Tibial artery (tissue), 4 donors: ENCODE data around the gene AMOTL2.

Source experiments
- DNase-seq, 2 donors: peaks; one replicate each; pipeline ENCODE4 v3.0.0-alpha.2; 2019
- H3K27ac ChIP-seq, 2 donors: fragments of 200-600 bp; sonication (generic) in 1 of 2; 1 replicate in 1 of 2; 2 replicates in 1 of 2; pipeline ENCODE4 v1.5.1; 2018 to 2019; ENCODE audit warnings: mild to moderate bottlenecking in 1 of 2
- H3K27me3 ChIP-seq, 2 donors: fragments of 200-600 bp; sonication (generic) in 1 of 2; one replicate each; pipeline versions ENCODE4 v1.5.1 to v1.6.0; 2016 to 2019
- H3K36me3 ChIP-seq, 3 donors: fragments of 200-600 bp; sonication (generic) in 2 of 3; one replicate each; pipeline ENCODE4 v1.5.1; 2016 to 2019; ENCODE audit warnings: mild to moderate bottlenecking in 2 of 3
- H3K4me1 ChIP-seq, 4 donors: fragments of 200-600 bp; sonication (generic) in 2 of 4; 1 replicate in 3 of 4; 2 replicates in 1 of 4; pipeline ENCODE4 v1.5.1; 2016 to 2019
- H3K4me3 ChIP-seq, 2 donors: fragments of 200-600 bp; sonication (generic) in 1 of 2; 1 replicate in 1 of 2; 2 replicates in 1 of 2; pipeline ENCODE4 v1.5.1; 2018 to 2019; ENCODE audit warnings: mild to moderate bottlenecking in 2 of 2
- H3K9me3 ChIP-seq, 3 donors: fragments of 200-600 bp; sonication (generic) in 1 of 3; one replicate each; pipeline ENCODE4 v1.5.1; 2016 to 2019
- intact Hi-C: fragments of 100-400 bp; cut with DNase I; formaldehyde crosslinking; loops from one replicate; pipeline ENCODE4 v1.15.0; 2023; ENCODE audit warnings: low total_unique reads
- TF ChIP-seq, protein P1 (sequence below), 2 experiments: fragments of 200-600 bp in 1 of 2; fragments of 450-650 bp in 1 of 2; IDR thresholded peaks; one replicate each; pipeline ENCODE4 v1.5.1; 2017 to 2019; ENCODE audit warnings: antibody characterized with exemption in 2 of 2, mild to moderate bottlenecking in 1 of 2, moderate library complexity in 1 of 2

The AMOTL2 gene

GRCh38 chr3:134365766-134366065 lies 8.5 kb downstream of the AMOTL2 start:
- TF ChIP-seq, protein P1, sequence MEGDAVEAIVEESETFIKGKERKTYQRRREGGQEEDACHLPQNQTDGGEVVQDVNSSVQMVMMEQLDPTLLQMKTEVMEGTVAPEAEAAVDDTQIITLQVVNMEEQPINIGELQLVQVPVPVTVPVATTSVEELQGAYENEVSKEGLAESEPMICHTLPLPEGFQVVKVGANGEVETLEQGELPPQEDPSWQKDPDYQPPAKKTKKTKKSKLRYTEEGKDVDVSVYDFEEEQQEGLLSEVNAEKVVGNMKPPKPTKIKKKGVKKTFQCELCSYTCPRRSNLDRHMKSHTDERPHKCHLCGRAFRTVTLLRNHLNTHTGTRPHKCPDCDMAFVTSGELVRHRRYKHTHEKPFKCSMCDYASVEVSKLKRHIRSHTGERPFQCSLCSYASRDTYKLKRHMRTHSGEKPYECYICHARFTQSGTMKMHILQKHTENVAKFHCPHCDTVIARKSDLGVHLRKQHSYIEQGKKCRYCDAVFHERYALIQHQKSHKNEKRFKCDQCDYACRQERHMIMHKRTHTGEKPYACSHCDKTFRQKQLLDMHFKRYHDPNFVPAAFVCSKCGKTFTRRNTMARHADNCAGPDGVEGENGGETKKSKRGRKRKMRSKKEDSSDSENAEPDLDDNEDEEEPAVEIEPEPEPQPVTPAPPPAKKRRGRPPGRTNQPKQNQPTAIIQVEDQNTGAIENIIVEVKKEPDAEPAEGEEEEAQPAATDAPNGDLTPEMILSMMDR (IDR thresholded peaks at IDR 0.05) = no peak
- Histone ChIP-seq H3K4me1 (peaks cover 14 to 100% (median 96%) of the 10 kb centered on the region in 4 donors), H3K27me3 (no peaks in the 10 kb centered on the region), H3K9me3 (no peaks in the 10 kb centered on the region), H3K27ac (peak overlapping the region; percentile 98 to 99), H3K4me3 (no peak overlapping the region), H3K36me3 (peaks cover 79 to 94% (median 89%) of the 10 kb centered on the region in 3 donors)
- intact Hi-C loops = no loop called here
- DNase-seq = peak in 1 of 2 donors; percentile 57

DNA sequence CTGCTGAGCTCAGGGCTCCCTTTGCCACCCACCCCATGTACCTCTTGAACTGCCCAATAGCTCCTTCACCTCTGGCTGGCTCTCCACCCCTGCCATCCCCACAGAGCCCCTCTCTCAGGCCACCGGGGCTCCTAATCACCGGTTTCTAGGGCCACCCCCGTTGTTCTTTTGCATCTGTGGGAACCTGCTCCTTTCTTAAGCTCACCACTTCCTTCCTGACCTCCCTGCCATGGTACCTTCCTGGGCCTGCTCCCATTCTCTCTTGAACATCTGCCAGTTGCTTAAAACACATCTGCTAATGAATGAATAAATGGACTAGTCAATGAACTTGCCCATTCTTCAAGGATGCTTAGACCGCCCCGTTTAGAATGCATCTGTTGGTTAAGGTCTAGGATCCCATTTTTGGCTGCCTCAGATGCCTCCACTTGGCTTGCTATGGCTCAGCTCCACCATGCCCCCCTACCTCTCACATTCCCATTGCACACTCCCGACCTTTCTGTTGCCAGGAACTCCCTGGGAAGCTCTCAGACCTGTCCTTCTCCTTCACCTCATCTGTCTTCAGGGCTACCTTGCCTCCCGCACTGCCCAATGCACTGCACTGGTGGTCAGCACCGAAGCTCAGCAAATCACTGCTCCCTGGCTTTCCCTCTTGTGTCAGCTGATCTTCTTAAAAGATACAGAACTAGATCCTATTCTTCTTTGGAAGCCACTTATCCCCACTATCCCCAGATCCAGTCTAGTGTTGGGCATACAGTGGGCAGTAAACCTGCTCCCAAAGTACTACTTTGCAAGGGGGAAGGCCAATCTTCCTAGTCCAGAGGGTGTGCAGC lies 9.1 kb downstream of the AMOTL2 start:
- DNase-seq = peak; percentile 23 to 62
- Histone ChIP-seq H3K9me3 (no peaks in the 10 kb centered on the region), H3K27me3 (no peaks in the 10 kb centered on the region), H3K27ac (peak overlapping the region; percentile 98 to 99), H3K36me3 (peaks cover 82 to 94% (median 89%) of the 10 kb centered on the region in 3 donors), H3K4me3 (no peak overlapping the region), H3K4me1 (peaks cover 9 to 100% (median 96%) of the 10 kb centered on the region in 4 donors)
- intact Hi-C loops = loop anchor here (5.0 kb wide), 1 partner anchor 38 kb away; no protein-coding TSS in a partner anchor
- TF ChIP-seq, protein P1 (IDR thresholded peaks at IDR 0.05) = no peak

GRCh38 chr3:134364061-134364935 lies 9.9 kb downstream of the AMOTL2 start:
- Histone ChIP-seq H3K36me3 (peaks cover 84 to 94% (median 89%) of the 10 kb centered on the region in 3 donors), H3K4me1 (peaks cover 4 to 100% (median 96%) of the 10 kb centered on the region in 4 donors), H3K27ac (peak overlapping the region; percentile 98 to 99), H3K4me3 (peak overlapping the region; percentile 19 to 26), H3K27me3 (no peaks in the 10 kb centered on the region), H3K9me3 (no peaks in the 10 kb centered on the region)
- DNase-seq = peak; percentile 96 to 99
- intact Hi-C loops = loop anchor here (5.0 kb wide), 1 partner anchor 37 kb away; no protein-coding TSS in a partner anchor
- TF ChIP-seq, protein P1 (IDR thresholded peaks at IDR 0.05) = no peak

DNA sequence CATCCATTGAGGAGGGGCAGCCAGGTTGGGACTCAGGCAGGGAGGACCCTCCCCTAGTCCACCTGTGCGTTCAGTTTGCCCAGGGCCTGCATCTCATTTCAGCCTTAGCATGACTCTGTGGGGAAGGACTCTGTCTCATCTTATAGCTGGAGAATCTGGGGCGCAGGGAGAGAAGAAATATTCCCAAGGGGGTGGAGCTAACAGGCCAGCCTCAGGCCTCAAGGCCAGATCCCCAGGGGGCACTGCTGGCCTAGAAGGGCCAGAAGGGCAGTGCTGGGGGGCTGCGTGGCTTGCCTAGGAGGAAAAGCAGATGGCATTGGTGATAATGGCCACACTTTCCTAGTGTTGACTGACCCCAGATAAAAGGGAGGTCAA lies 10.9 kb downstream of the AMOTL2 start:
- Histone ChIP-seq H3K4me3 (peak overlapping the region; percentile 19 to 26), H3K27me3 (no peaks in the 10 kb centered on the region), H3K27ac (peak overlapping the region; percentile 84 to 98), H3K4me1 (peaks cover 7 to 100% (median 97%) of the 10 kb centered on the region in 4 donors), H3K9me3 (no peaks in the 10 kb centered on the region), H3K36me3 (peaks cover 84 to 94% (median 89%) of the 10 kb centered on the region in 3 donors)
- intact Hi-C loops = loop anchor here (5.0 kb wide), 1 partner anchor 36 kb away; no protein-coding TSS in a partner anchor
- peak in 1 of 2 donors; percentile 65 for DNase-seq
- TF ChIP-seq, protein P1 (IDR thresholded peaks at IDR 0.05) = no peak

GRCh38 chr3:134362670-134363380 lies 11.4 kb downstream of the AMOTL2 start:
- DNase-seq = peak in 1 of 2 donors; percentile 62
- Histone ChIP-seq H3K4me1 (peaks cover 10 to 100% (median 97%) of the 10 kb centered on the region in 4 donors), H3K27ac (peak overlapping the region; percentile 84 to 98), H3K4me3 (no peak overlapping the region), H3K9me3 (no peaks in the 10 kb centered on the region), H3K27me3 (no peaks in the 10 kb centered on the region), H3K36me3 (peaks cover 86 to 94% (median 86%) of the 10 kb centered on the region in 3 donors)
- TF ChIP-seq, protein P1 (IDR thresholded peaks at IDR 0.05) = no peak
- intact Hi-C loops = loop anchor here (5.0 kb wide), 1 partner anchor 36 kb away; no protein-coding TSS in a partner anchor
